ENCODE results near the gene CCDC183.

CCDC183 gene

DNA sequence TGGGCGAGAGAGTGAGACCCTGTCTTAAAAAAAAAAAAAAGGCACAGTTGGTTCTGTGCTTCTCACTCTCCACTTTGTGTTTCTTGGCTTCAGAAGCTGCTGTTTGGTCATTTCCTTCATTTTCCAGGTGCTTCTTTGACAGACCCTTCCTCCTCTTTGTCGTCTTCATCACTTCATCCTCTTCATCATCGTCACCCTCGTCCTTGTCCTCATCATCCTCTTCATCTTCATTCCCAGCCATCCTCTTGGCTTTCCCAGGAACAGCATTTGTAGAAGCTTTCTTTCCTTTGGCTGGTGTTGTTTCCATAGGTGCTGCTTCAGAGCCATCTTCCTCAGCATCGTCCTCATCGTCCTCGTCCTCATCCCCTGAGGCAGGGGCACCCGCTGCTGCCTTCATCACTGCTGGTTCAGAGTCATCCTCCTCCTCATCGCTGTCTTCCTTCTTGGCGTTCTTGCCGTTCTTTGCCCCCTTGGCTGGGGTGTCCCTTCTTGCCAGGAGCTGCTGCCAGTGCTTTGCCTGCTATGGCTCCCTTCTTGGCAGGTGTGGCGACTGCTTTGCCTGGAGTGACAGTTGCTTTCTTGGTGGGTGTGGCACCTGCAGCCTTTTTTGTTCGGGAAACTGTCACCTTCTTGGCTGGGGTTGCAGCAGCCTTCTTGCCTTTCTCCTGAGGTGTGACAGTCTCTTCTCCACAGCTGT lies 18.7 kb downstream of the CCDC183 start:
- no peaks in the 10 kb centered on the region for H3K27me3 ChIP-seq (replicated peaks; ENCODE audit: insufficient read depth, low read length)
- H3K4me3 ChIP-seq (ENCODE audit: low read length): no peak overlapping the region
- no peaks in the 10 kb centered on the region for H4K20me1 ChIP-seq (ENCODE audit: insufficient read depth, low read length)
- no peak for TF ChIP-seq EZH2phosphoT487 (IDR thresholded peaks at IDR 0.05; ENCODE audit: low read length)
- TF ChIP-seq, protein P1, sequence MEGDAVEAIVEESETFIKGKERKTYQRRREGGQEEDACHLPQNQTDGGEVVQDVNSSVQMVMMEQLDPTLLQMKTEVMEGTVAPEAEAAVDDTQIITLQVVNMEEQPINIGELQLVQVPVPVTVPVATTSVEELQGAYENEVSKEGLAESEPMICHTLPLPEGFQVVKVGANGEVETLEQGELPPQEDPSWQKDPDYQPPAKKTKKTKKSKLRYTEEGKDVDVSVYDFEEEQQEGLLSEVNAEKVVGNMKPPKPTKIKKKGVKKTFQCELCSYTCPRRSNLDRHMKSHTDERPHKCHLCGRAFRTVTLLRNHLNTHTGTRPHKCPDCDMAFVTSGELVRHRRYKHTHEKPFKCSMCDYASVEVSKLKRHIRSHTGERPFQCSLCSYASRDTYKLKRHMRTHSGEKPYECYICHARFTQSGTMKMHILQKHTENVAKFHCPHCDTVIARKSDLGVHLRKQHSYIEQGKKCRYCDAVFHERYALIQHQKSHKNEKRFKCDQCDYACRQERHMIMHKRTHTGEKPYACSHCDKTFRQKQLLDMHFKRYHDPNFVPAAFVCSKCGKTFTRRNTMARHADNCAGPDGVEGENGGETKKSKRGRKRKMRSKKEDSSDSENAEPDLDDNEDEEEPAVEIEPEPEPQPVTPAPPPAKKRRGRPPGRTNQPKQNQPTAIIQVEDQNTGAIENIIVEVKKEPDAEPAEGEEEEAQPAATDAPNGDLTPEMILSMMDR (IDR thresholded peaks at IDR 0.05; ENCODE audit: low read length): no peak
- no peak for TF ChIP-seq EZH2 (optimal IDR thresholded peaks at IDR 0.05; ENCODE audit: low read depth, low read length)
- peaks cover 4% of the 10 kb centered on the region; the same call in 1 of the 2 replicates for H3K4me1 ChIP-seq (ENCODE audit: low read length)
- H3K36me3 ChIP-seq (replicated peaks; ENCODE audit: insufficient read depth, low read length): no peaks in the 10 kb centered on the region
- H3F3A ChIP-seq (ENCODE audit: insufficient read depth, low read length): no peaks in the 10 kb centered on the region
- H3K9me3 ChIP-seq (replicated peaks; ENCODE audit: insufficient read depth, low read length): no peaks in the 10 kb centered on the region
- DNase-seq: no peak
- H3K9me2 ChIP-seq (replicated peaks; ENCODE audit: insufficient read depth, low read length): no peaks in the 10 kb centered on the region
- no peak overlapping the region for H3K9ac ChIP-seq (ENCODE audit: low read length)
- no peak overlapping the region for H3K27ac ChIP-seq (ENCODE audit: low read length)
- H3K79me2 ChIP-seq (ENCODE audit: low read length): peaks cover 65% of the 10 kb centered on the region
- H2AFZ ChIP-seq (ENCODE audit: low read length): no peak overlapping the region
- H3K4me2 ChIP-seq (ENCODE audit: low read depth, low read length): no peak overlapping the region

DNA sequence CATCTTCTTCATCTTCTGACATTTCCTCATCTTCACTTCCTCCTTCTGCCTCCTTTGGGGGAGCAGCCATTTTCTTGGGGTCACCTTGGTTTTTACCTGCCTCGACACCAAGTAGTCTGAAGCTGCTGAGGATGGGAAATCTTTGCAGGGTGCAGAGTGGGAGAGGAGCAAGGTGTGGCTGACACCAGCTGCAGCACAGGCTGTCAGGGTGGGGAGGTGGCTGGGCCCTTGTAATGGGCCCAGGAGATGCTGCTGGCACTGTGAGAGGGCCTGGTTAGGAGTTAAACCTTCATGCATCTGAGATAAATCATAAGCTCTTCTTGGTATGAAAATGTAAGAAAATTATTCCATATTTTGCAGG lies 19.3 kb downstream of the CCDC183 start:
- H3K79me2 ChIP-seq (ENCODE audit: low read length): peaks cover 60% of the 10 kb centered on the region
- no peaks in the 10 kb centered on the region for H3K9me2 ChIP-seq (replicated peaks; ENCODE audit: insufficient read depth, low read length)
- H3K36me3 ChIP-seq (replicated peaks; ENCODE audit: insufficient read depth, low read length): no peaks in the 10 kb centered on the region
- H3F3A ChIP-seq (ENCODE audit: insufficient read depth, low read length): no peaks in the 10 kb centered on the region
- no peak overlapping the region for H3K9ac ChIP-seq (ENCODE audit: low read length)
- H3K9me3 ChIP-seq (replicated peaks; ENCODE audit: insufficient read depth, low read length): no peaks in the 10 kb centered on the region
- no peak overlapping the region for H3K27ac ChIP-seq (ENCODE audit: low read length)
- H4K20me1 ChIP-seq (ENCODE audit: insufficient read depth, low read length): no peaks in the 10 kb centered on the region
- no peaks in the 10 kb centered on the region for H3K27me3 ChIP-seq (replicated peaks; ENCODE audit: insufficient read depth, low read length)
- no peak for DNase-seq
- H3K4me3 ChIP-seq (ENCODE audit: low read length): no peak overlapping the region
- TF ChIP-seq, protein P1 (IDR thresholded peaks at IDR 0.05; ENCODE audit: low read length): no peak
- TF ChIP-seq EZH2 (optimal IDR thresholded peaks at IDR 0.05; ENCODE audit: low read depth, low read length) (no peak), EZH2phosphoT487 (IDR thresholded peaks at IDR 0.05; ENCODE audit: low read length) (no peak)
- no peak overlapping the region for H3K4me2 ChIP-seq (ENCODE audit: low read depth, low read length)
- H2AFZ ChIP-seq (ENCODE audit: low read length): no peak overlapping the region
- H3K4me1 ChIP-seq (ENCODE audit: low read length): no peaks in the 10 kb centered on the region

DNA sequence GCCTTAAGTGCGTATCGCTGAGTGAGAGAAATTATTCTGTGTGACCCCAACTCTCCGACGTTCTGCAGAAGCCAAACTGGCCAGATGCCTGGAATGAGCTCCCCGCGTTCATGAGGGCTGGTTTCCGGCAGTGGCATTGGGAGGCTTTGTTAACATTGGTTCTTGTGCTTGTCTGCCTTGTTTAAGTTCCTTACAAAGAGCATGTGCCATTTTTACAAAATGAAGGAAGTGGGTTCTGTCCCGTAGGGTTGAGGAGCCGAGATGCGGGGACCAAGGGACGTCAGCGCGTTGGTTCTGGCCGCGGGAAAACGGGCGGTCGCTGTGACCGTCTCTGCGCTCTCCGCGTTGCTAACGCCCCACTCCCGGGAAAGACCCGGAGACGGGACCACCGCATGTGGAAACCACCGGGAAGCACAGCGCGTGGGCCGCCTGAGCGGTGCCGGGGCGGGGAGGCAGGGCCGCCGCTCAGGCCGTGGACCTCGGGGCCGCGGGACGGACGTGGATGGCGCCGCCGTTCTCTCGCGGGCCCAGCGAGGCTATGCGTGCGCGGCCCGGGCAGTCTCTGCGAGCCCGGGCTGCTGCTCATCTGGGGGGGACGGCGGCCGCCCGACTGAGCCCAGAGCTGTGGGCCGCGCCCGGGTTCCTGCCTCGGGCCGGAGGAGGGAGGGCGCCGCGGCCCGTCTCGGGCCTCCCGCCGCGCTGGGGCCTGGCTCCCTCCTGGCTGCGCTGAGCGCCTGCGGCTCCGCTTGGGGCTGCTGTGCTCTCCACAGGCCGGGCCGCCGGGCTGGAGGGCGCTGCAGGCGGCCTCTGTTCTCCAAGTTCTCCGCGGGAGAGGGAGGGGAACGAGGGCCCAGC lies 25.1 kb downstream of the CCDC183 start:
- Histone ChIP-seq H2AFZ (ENCODE audit: low read length) (no peak overlapping the region), H3K4me2 (ENCODE audit: low read depth, low read length) (no peak overlapping the region), H4K20me1 (ENCODE audit: insufficient read depth, low read length) (no peaks in the 10 kb centered on the region), H3K27ac (ENCODE audit: low read length) (no peak overlapping the region), H3K9ac (ENCODE audit: low read length) (no peak overlapping the region), H3K9me3 (replicated peaks; ENCODE audit: insufficient read depth, low read length) (no peaks in the 10 kb centered on the region), H3K4me1 (ENCODE audit: low read length) (no peaks in the 10 kb centered on the region), H3F3A (ENCODE audit: insufficient read depth, low read length) (no peaks in the 10 kb centered on the region), H3K4me3 (ENCODE audit: low read length) (no peak overlapping the region), H3K9me2 (replicated peaks; ENCODE audit: insufficient read depth, low read length) (no peaks in the 10 kb centered on the region), H3K27me3 (replicated peaks; ENCODE audit: insufficient read depth, low read length) (no peaks in the 10 kb centered on the region), H3K36me3 (replicated peaks; ENCODE audit: insufficient read depth, low read length) (no peaks in the 10 kb centered on the region), H3K79me2 (ENCODE audit: low read length) (peaks cover 22% of the 10 kb centered on the region)
- no peak for DNase-seq
- no peak for TF ChIP-seq EZH2 (optimal IDR thresholded peaks at IDR 0.05; ENCODE audit: low read depth, low read length)
- TF ChIP-seq, protein P1 (IDR thresholded peaks at IDR 0.05; ENCODE audit: low read length): no peak
- no peak for TF ChIP-seq EZH2phosphoT487 (IDR thresholded peaks at IDR 0.05; ENCODE audit: low read length)
